Iris pigment epithelial cell (primary cell): ENCODE results near the gene SPATA20.
A peak's percentile ranks its signal among the peaks of the same experiment; 100 is the strongest.

Source experiments
- DNase-seq: peaks from one replicate; pipeline ENCODE4 v3.0.0-alpha.2; 2011; ENCODE audit warnings: low read depth

Gene SPATA20

DNA sequence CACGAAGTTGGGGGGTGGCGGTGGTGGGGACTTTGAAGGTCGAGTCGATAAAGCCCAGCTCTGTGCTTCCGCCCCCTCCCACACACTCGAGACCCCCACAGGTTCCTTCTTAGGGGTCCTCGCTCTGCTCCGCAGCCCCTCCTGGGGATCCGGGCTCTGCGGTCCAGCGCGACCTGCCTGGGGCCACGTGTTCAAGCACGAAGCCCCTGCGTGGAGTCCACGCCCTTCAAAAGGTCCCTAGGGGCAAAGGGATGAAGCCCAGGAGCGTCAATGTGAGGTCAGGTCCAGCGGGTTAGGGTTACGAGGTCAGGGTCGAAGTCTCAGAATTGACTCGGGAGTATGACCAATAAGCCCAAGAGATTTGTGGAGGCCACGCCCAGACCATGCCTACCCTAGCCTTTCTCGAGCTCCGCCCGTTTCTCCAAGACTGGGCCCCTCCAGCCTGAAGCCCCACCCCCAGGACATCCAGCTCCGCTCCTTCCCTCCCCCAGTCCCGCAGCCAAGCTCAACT lies 12.8 kb downstream of the SPATA20 start:
- DNase-seq, result peak; percentile 25

GRCh38 chr17:50560185-50560824 lies 13.3 kb downstream of the SPATA20 start, which contains the start of gene CACNA1G:
Gene CACNA1G (plus strand): TSS chr17:50560715. CDS start chr17:50561460, 745 bp downstream.
- peak; percentile 68 for DNase-seq

DNA sequence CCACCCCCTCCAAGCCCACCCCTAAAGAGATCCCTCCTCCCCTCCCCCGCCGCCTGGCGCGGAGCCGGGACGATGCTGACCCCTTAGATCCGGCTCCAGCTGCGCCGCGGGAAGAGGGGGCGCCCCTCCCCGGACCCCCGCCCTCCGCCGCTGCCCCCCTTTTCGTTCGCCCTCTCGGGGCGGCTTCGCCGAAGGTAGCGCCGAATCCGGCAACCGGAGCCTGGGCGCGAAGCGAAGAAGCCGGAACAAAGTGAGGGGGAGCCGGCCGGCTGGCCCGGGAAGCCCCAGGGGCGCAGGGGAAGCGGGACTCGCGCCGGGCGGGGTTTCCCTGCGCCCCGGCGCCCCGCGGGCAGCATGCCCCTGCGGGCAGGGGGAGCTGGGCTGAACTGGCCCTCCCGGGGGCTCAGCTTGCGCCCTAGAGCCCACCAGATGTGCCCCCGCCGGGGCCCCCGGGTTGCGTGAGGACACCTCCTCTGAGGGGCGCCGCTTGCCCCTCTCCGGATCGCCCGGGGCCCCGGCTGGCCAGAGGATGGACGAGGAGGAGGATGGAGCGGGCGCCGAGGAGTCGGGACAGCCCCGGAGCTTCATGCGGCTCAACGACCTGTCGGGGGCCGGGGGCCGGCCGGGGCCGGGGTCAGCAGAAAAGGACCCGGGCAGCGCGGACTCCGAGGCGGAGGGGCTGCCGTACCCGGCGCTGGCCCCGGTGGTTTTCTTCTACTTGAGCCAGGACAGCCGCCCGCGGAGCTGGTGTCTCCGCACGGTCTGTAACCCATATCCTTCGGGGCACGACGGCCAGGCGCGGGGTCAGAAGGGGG lies 14.2 kb downstream of the SPATA20 start:
- no peak for DNase-seq

DNA sequence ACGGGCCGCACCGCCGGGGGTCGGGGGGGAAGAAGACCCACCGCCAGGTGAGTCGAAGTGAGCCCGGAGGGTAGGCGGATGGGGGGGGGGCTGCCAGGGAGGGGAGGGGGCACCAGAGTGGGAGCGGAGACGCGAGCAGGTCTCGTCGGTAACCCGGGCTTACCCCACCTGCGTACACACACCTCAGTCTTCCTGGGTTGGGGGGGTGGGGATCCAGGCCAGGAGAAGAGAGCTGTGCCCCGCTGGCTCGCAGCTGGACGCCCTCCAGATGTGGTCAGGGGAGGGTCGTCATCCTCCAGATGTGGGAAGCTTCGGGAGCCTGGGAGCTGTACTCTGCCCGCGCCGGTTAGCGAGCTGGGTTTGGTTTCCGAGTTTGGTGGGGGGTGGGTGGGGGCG lies 14.8 kb downstream of the SPATA20 start:
- no peak for DNase-seq

DNA sequence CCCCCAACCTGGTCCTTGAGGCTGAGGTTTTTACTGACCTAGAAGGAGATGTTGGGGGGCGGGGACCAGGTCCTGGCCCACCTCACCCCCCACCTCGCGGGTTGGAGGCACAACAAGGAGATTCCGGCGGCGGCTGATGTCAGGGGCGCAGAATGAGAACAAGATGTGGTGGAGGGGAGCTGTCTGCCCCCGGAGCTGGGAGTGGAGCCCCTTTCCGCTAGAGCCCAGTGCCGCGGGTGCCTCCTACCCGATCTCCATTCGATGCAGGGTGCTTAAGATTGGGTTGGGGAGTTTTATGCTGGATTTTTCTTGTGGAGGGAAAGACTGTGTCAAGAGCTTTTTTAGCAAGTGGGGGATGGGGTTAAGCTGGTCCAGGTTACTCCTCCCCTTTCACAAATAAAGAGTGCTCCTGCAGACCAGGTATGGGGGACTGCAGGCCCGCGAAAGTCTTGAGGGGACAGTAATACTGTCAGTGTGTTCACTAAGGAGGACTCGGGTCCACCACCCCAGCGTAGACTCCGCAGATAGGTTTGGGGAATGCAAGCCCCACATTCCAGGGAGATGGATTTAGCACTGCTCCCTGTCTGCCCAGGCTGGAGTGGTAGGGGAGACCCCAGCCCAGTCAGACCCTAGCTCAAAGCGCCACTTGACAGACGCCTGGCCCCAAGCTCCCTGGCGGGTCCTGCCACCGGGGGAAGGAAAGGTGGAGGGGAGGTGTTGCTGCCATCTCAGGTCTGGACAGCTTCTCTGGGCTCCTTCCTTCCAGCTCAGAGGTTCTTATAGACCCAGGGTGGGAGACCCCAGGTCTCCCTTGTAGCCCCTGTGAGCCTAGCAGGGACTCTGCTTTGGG lies 15.5 kb downstream of the SPATA20 start:
- no peak for DNase-seq

DNA sequence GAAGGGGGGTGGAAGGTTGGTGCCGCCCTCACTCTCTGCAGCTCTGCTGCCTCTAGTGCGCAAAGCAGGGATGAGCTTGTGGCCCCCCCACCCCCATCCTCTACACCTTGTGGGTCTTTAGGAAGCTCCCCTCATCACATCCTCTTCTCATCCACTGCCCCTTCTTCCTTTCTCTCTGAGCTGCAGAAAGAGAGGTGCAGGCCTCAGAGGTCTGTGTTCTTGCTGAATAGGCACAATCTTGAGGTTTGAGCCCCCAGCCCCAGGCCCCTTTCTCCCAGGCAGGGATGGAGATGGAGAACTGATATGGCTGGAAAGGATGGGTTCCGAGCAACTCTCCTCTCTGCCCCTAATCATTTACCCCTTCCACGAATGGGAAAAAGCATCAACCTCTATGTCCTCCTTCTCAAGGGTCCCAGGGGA lies 16.1 kb downstream of the SPATA20 start:
- no peak for DNase-seq

- DNase-seq, result peak; percentile 45
Observed at GRCh38 chr17:50564916-50565315, 17.9 kb downstream of the SPATA20 start.

GRCh38 chr17:50565402-50566350 lies 18.7 kb downstream of the SPATA20 start:
- DNase-seq, result no peak

- no peak for DNase-seq
Observed at GRCh38 chr17:50566886-50567285, 19.9 kb downstream of the SPATA20 start.

GRCh38 chr17:50568659-50569058 lies 21.7 kb downstream of the SPATA20 start:
- no peak for DNase-seq

GRCh38 chr17:50569592-50569991 lies 22.6 kb downstream of the SPATA20 start:
- no peak for DNase-seq

GRCh38 chr17:50570032-50570431 lies 23.1 kb downstream of the SPATA20 start:
- DNase-seq, result no peak

GRCh38 chr17:50570528-50570927 lies 23.6 kb downstream of the SPATA20 start:
- no peak for DNase-seq

DNA sequence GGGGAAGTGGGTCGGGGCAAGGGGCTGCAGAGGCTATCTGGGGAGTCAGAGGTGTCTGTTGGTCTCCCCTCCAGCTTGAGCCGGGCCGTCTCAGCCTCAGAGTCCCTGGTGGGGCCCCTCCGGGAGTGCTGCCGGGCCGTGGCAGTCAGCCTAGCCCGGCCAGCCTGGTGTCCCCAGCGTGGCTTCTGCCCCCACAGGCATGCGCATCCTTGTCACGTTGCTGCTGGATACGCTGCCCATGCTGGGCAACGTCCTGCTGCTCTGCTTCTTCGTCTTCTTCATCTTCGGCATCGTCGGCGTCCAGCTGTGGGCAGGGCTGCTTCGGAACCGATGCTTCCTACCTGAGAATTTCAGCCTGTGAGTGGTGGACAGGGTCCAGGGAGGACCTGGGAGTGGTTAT lies 24.7 kb downstream of the SPATA20 start:
- no peak for DNase-seq

GRCh38 chr17:50572541-50572940 lies 25.6 kb downstream of the SPATA20 start:
- no peak for DNase-seq

GRCh38 chr17:50573866-50574611 lies 27.1 kb downstream of the SPATA20 start:
- no peak for DNase-seq

GRCh38 chr17:50575581-50576210 lies 28.7 kb downstream of the SPATA20 start:
- no peak for DNase-seq

DNA sequence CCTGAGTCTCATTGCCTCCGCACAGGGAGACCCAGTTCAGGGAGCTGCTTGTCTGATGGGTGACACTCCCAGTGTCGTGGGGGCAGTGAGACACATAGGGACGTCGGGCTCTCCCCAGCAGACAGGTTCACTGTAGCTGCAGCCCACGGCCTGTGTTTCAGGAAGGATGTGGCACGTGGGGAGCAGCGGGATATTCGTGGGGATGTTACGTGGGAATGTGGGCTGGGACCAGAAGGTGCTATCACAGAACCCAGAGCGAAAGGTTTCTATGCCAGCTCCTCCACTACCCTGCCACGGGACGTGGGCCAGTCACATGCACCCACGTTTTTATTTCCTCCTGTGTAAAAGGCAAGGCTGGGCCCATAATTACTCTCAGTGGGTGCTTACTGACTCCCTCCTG lies 29.9 kb downstream of the SPATA20 start:
- no peak for DNase-seq

GRCh38 chr17:50577451-50577954 lies 30.5 kb downstream of the SPATA20 start:
- DNase-seq, result no peak

- DNase-seq, result no peak
Observed at GRCh38 chr17:50578173-50578572, 31.2 kb downstream of the SPATA20 start.
